ENCODE results near the gene BLTP3A.
"Not testable (repeated sequence)": the region's sequence is repeated elsewhere in the genome, so short reads cannot be mapped to it uniquely, and the experiment has no call there.

Gene BLTP3A

DNA sequence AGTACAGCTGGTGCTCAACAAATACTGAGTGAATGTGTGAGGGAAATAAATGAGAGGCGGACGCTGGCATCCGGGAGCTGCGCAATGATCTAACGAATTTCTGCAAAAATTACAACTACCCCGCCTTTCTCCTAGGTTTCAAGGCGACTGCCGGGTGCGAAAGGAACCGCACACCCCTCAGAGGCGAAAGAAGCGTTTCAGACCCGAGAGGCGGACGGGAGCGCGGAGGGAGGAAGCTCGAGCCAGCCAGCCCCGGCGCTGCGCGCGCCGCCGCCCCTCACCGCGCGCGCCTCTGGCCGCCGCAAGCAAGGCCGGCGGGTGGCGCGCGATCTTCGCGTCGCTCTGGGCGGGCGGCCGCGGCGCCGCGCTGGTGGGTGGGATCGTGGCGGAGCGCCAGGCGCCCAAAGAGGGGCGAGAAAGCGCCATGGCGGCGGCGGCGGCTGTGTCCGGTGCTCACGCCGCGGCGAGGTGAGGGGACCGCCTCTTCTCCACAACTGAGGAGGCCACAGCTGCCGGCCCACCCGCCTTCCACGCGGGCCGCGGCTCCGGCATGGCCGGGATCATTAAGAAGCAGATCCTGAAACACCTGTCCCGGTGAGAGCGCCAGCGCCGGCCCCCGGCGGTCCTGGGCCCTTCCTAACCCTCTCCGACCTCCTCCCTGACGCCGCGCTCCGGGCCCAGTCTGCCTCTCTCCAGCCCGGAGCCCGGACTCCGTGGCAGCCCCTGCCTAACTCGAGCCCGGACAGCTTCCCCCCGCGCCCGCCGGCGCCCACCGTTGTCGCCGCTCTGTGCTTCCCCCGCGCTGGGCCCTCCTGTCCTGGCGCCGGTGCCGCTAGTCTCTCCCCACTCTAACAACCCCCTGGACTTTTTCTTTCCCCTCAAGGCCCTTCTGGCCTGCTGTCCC is at the start of gene BLTP3A:
Gene BLTP3A (plus strand): TSS at position 383 of the 904 bp plus-strand sequence. CDS start 168 bp downstream, at position 551.
- no peak for DNase-seq (ENCODE audit: low read depth, low spot score)

GRCh38 chr6:34742094-34742493 is 49.8 kb upstream of the BLTP3A start:
- no peak for DNase-seq (ENCODE audit: low read depth, low spot score)

- DNase-seq (ENCODE audit: low read depth, low spot score), result no peak
These were observed 48.1 kb upstream of the BLTP3A start for GRCh38 chr6:34743625-34744293.

- not testable (repeated sequence) for DNase-seq (ENCODE audit: low read depth, low spot score)
These were observed 47.6 kb upstream of the BLTP3A start for GRCh38 chr6:34744294-34744647.

GRCh38 chr6:34745277-34746103 is 46.4 kb upstream of the BLTP3A start:
- DNase-seq (ENCODE audit: low read depth, low spot score), result no peak

GRCh38 chr6:34746104-34746846 is 45.6 kb upstream of the BLTP3A start:
- DNase-seq (ENCODE audit: low read depth, low spot score), result no peak

DNA sequence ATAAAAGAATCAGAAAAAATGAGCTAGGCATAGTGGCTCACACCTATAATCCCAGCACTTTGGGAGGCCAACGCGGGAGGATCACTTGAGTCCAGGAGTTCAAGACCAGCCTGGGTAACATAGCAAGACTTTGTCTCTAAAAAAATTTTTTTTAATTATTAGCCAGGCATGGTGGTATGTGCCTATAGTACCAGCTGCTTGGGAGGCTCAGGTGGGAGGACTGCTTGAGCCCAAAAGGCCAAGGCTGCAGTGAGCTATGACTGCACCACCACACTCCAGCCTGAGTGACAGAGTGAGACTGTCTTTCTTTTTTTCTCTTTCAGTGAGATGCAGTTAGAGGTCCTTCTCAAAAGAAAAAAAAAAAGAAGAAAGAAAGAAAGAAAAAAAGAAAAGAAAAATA is 43.1 kb upstream of the BLTP3A start:
- DNase-seq (ENCODE audit: low read depth, low spot score), result no peak

GRCh38 chr6:34756513-34756856 is 35.4 kb upstream of the BLTP3A start:
- not testable (repeated sequence) for DNase-seq (ENCODE audit: low read depth, low spot score)

- no peak for DNase-seq (ENCODE audit: low read depth, low spot score)
These were observed 34.1 kb upstream of the BLTP3A start for GRCh38 chr6:34757687-34758274.

DNA sequence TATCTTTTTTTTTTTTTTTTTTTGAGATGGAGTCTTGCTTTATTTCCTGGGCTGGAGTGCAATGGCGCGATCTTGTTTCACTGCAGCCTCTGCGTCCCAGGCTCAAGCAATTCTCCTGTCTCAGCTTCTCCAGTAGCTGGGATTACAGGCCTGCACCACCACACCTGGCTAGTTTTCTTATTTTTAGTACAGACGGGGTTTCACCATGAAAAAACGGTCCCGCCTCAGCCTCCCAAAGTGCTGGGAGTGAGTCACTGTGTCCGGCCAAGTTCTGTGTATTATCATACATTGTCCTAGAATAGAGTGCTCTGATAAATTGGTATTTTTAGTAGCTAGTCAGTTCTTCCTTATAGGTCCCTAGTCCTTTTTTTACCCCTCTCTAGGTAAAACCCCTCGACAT is 31.8 kb upstream of the BLTP3A start:
- DNase-seq (ENCODE audit: low read depth, low spot score), result no peak

DNA sequence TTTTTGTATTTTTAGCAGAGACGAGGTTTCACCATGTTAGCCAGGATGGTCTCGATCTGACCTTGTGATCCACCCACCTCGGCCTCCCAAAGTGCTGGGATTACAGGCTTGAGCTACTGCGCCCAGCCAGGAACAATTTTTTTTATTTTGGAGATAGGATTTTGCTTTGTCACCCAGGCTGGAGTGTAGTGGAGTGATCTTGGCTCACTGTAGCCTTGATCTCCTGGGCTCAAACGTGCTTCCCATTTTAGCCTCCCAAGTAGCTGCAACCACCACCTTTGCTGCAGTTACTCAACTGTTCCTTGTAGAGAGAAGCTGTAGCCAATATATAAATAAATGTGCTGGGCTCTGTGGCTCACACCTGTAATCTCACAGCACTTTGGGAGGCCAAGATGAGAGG is 30.2 kb upstream of the BLTP3A start:
- not testable (repeated sequence) for DNase-seq (ENCODE audit: low read depth, low spot score)

DNA sequence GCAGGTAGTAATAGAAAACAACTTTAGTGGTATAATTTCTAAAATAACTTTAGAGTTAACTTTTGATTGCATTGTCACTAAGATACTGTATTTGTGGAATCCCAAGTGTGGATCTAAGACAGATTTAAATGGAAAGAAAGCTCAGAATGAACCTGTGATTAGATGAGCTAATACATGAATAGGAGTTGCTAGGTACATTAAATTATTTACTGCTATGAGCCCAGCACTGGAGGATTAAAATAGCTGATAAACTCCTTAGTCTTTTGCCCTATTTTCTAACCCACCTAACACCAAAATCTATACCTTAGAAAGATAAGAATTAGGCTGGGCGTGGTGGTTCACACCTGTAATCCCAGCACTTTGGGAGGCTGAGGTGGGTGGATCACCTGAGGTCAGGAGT is 23.7 kb upstream of the BLTP3A start:
- no peak for DNase-seq (ENCODE audit: low read depth, low spot score)

GRCh38 chr6:34771727-34772126 is 20.2 kb upstream of the BLTP3A start:
- no peak for DNase-seq (ENCODE audit: low read depth, low spot score)

GRCh38 chr6:34772940-34773339 is 18.9 kb upstream of the BLTP3A start:
- DNase-seq (ENCODE audit: low read depth, low spot score), result no peak

DNA sequence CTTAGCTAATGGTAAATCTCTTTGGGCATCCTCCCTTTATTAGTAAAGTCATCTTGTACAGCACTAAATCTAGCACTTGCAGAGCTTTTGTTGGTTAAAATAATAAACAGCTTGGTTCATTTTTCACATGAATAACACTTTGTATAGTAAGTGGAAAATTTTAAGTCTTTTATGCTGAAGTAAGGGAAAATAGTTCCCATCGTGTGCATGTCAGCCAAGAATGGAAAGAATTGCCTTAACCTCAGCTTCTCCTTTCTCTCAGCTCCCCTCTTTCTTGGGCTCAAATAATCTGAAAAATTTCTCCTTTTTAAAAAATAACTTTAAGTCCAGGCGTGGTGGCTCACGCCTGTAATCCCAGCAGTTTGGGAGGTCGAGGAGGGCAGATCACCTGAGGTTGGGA is 18.0 kb upstream of the BLTP3A start:
- DNase-seq (ENCODE audit: low read depth, low spot score), result no peak

DNA sequence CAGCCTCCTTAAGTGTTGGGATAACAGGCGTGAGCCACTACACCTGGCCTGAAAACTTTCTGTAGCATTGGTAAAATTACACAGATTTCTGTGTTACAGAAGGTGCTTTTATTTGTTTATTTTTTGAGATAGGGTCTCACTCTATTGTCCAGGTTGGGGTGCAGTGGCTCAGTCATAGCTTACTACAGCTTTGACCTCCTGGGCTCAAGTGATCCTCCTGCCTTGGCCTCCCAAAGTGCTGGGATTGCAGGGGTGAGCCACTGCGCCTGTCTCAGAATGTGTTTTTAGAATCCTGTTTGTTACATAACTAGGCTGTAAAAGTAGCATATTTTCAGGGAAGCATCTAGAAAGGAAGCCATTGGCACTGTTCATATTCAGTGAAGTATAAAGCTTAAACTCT is 16.9 kb upstream of the BLTP3A start:
- no peak for DNase-seq (ENCODE audit: low read depth, low spot score)

DNA sequence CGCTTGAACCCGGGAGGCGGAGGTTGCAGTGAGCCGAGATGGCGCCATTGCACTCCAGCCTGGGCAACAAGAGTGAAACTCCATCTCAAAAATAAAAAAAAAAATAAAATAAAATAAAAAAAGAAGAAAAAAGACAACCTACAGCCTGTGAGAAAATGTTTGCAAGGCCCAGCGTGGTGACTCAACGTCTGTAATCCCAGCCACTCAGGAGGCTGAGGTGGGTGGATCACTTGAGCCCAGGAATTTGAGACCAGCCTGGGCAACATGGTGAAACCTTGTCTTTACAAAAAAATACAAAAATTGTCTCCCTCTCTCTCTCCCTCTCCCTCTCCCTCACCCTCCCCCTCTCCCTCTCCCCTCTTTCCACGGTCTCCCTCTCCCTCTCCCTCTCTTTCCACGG is 6.5 kb upstream of the BLTP3A start:
- not testable (repeated sequence) for DNase-seq (ENCODE audit: low read depth, low spot score)

GRCh38 chr6:34787152-34787551 is 4.7 kb upstream of the BLTP3A start:
- not testable (repeated sequence) for DNase-seq (ENCODE audit: low read depth, low spot score)

DNA sequence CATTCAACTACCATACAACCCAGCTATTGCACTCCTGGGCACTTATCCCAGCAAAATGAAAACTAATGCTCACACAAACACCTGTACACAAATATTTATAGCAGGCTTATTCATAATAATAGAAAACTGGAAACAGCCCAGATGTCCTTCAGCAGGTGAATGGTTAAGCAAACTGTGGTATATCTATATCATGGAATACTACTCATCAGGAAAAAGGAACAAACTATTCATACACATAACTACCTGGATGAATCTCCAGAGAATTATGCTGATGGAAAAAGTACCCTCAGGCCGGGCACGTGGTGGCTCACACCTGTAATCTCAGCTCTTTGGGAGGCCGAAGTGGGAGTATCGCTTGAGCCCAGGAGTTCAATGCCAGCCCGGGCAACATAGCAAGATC is 3.8 kb upstream of the BLTP3A start:
- DNase-seq (ENCODE audit: low read depth, low spot score), result no peak

DNA sequence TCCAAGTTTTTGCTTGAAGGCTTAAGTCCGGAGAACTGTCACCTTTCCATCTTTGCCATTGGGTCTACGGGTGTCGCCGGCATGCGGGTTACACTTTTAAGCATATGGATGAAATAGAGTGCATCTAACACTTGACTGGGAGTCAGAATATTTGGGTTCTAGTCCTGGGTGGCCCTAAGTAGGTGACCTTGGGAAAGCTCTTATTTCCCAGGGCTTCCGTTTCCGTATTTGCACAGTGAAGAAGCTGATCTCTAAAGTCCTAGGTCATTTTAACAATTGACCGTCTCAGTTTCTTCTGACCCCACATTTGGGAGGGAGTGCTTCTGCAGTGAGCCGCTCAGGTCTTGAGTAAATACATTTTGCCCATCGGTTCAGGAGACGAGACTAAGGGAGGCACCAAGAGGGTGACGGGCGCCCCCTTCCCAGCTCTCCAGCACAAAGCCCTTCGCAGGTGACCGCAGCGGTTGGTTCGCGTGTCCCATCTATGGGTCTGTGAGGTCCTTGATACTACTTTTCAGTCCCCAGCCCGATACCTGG is 651 bp upstream of the BLTP3A start:
- no peak for DNase-seq (ENCODE audit: low read depth, low spot score)

All from brain pericyte (primary cell).